Caco-2 (cell line): ENCODE measurements around the gene LCN1. TPM values are rescaled to one million over a fixed set of nuclear protein-coding genes. Genes with fewer than 3 reads are reported as not detected.

Source experiments
- BruUV-seq: library from RNA; stranded (reverse); fragments of 400-500 nt; replicated peaks from 2 replicates; lab custom pipeline; 2021; lab: Mats Ljungman, UMichigan
- CTCF ChIA-PET: fragments of 300-600 bp; sonication (Branson Sonifier 250); formaldehyde crosslinking; loops from one replicate; lab custom pipeline; 2022; ENCODE audit warnings: antibody characterized with exemption; lab: Charles Lee
- POLR2A ChIA-PET: fragments of 300-600 bp; sonication (Branson Sonifier 250); formaldehyde crosslinking; loops from one replicate; lab custom pipeline; 2022; ENCODE audit warnings: antibody characterized with exemption; lab: Charles Lee
- DNase-seq, 2 experiments: peaks; one replicate each; pipeline versions ENCODE4 v3.0.0 to v3.0.0-alpha.2; 2020 to 2022
- H3K27me3 ChIP-seq: replicated peaks from 2 replicates; pipeline ENCODE4 v1.6.0; 2011; ENCODE audit warnings: low read length; ENCODE audit not compliant: control insufficient read depth, insufficient read depth
- H3K36me3 ChIP-seq: 2 replicates; pipeline ENCODE4 v1.5.1; 2011; ENCODE audit warnings: low read length; ENCODE audit not compliant: control insufficient read depth, insufficient read depth
- H3K4me1 ChIP-seq: fragments of 250-450 bp; sonication (Bioruptor Pico); 2 replicates; pipeline ENCODE4 v1.5.1; 2020; ENCODE audit warnings: mild to moderate bottlenecking
- H3K4me3 ChIP-seq: 2 replicates; pipeline ENCODE4 v1.5.1; 2011; ENCODE audit warnings: low read depth, mild to moderate bottlenecking, control low read depth, low read length
- H3K9me3 ChIP-seq: fragments of 250-450 bp; sonication (Bioruptor Pico); 2 replicates; pipeline ENCODE4 v1.5.1; 2020; ENCODE audit warnings: mild to moderate bottlenecking, moderate library complexity
- H3K27ac Mint-ChIP-seq: one replicate; pipeline ENCODE4 v1.8.0; 2022; ENCODE audit warnings: mixed read lengths; ENCODE audit not compliant: unreplicated experiment
- H3K27me3 Mint-ChIP-seq: one replicate; pipeline ENCODE4 v1.8.0; 2022; ENCODE audit warnings: mixed read lengths; ENCODE audit not compliant: insufficient read depth, unreplicated experiment
- H3K36me3 Mint-ChIP-seq: one replicate; pipeline ENCODE4 v1.8.0; 2022; ENCODE audit warnings: mild to moderate bottlenecking, mixed read lengths; ENCODE audit not compliant: insufficient read depth, unreplicated experiment
- H3K4me1 Mint-ChIP-seq: one replicate; pipeline ENCODE4 v1.8.0; 2022; ENCODE audit warnings: low read depth, mixed read lengths; ENCODE audit not compliant: unreplicated experiment
- H3K4me3 Mint-ChIP-seq: one replicate; pipeline ENCODE4 v1.8.0; 2022; ENCODE audit warnings: mild to moderate bottlenecking, moderate library complexity, mixed read lengths; ENCODE audit not compliant: unreplicated experiment
- H3K9me3 Mint-ChIP-seq: one replicate; pipeline ENCODE4 v1.8.0; 2022; ENCODE audit warnings: mixed read lengths; ENCODE audit not compliant: unreplicated experiment
- intact Hi-C: fragments of 100-400 bp; cut with micrococcal nuclease; formaldehyde crosslinking; loops from one replicate; pipeline ENCODE4 v1.10.0; 2022; ENCODE audit not compliant: unreplicated experiment
- total RNA-seq: library from RNA; stranded (reverse); gene quantifications from 2 replicates; pipeline ENCODE4 v1.2.3, GENCODE V29; 2022
- TF ChIP-seq, protein P1 (sequence below), 2 experiments: fragments of 200-600 bp in 1 of 2; IDR thresholded peaks; 1 replicate in 1 of 2; 2 replicates in 1 of 2; pipeline versions ENCODE4 v1.5.1 to v1.8.0; 2011 to 2022; ENCODE audit warnings: antibody characterized with exemption in 1 of 2, control low read depth in 1 of 2, inconsistent platforms in 1 of 2, low read depth in 1 of 2, low read length in 1 of 2, mild to moderate bottlenecking in 1 of 2, moderate library complexity in 1 of 2; ENCODE audit not compliant: insufficient read depth in 1 of 2, severe bottlenecking in 1 of 2, unreplicated experiment in 1 of 2

Gene LCN1
- total RNA-seq, 1 experiment from 2014 or later: not detected

DNA sequence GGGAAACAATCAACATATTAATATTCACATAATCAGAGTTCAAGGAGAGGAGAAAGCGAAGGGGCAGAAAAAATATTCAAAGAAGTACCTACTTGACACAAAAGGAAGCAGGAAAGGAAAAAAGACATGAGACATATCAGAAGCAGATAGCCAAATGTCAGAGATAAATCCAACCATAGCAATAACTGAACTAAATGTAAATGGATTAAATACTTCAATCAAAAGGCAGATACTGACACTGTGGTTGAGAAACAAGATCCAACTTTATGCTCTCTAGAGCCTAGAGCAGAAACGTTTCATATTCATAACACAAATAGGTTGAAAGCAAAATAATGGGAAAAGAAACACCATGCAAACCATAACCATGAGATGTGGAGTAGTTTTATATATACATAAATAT is 11.8 kb upstream of the LCN1 start:
- H3K27me3 Mint-ChIP-seq: peaks cover 6% of the 10 kb centered on the region
- DNase-seq: no peak
- H3K27ac Mint-ChIP-seq: no peak overlapping the region
- H3K4me3 Mint-ChIP-seq: no peak overlapping the region
- ChIA-PET CTCF (no interaction called here), POLR2A (no interaction called here)
- H3K4me3 ChIP-seq: no peak overlapping the region
- intact Hi-C loops: no loop called here
- H3K27me3 ChIP-seq: no peaks in the 10 kb centered on the region
- H3K4me1 Mint-ChIP-seq: no peaks in the 10 kb centered on the region
- peaks cover 3% of the 10 kb centered on the region; the same call in 1 of the 2 replicates for H3K36me3 ChIP-seq
- H3K9me3 Mint-ChIP-seq: no peaks in the 10 kb centered on the region
- H3K9me3 ChIP-seq: peaks cover 6% of the 10 kb centered on the region; the same call in 1 of the 2 replicates
- H3K36me3 Mint-ChIP-seq: peaks cover 11% of the 10 kb centered on the region
- H3K4me1 ChIP-seq: no peaks in the 10 kb centered on the region
- TF ChIP-seq, protein P1, sequence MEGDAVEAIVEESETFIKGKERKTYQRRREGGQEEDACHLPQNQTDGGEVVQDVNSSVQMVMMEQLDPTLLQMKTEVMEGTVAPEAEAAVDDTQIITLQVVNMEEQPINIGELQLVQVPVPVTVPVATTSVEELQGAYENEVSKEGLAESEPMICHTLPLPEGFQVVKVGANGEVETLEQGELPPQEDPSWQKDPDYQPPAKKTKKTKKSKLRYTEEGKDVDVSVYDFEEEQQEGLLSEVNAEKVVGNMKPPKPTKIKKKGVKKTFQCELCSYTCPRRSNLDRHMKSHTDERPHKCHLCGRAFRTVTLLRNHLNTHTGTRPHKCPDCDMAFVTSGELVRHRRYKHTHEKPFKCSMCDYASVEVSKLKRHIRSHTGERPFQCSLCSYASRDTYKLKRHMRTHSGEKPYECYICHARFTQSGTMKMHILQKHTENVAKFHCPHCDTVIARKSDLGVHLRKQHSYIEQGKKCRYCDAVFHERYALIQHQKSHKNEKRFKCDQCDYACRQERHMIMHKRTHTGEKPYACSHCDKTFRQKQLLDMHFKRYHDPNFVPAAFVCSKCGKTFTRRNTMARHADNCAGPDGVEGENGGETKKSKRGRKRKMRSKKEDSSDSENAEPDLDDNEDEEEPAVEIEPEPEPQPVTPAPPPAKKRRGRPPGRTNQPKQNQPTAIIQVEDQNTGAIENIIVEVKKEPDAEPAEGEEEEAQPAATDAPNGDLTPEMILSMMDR (IDR thresholded peaks at IDR 0.05; ENCODE audit: insufficient read depth in 1 of 2, low read depth in 1 of 2, low read length in 1 of 2, severe bottlenecking in 1 of 2, unreplicated experiment in 1 of 2): no peak
- BruUV-seq: no TSS peak

DNA sequence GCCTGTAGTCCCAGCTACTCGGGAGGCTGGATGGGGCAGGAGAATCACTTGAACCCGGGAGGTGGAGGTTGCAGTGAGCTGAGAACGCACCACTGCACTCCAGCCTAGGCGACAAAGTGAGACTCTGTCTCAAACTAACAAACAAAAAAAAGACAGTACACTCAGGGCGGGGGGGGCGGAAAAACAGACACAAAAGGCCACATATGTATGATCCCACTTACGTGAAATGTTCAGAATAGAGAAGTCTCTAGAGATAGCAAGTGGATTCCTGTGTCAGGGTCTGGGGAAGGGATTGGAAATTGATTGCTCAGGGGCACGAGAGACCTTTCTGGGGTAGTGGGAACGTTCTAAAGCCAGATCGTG is 9.0 kb upstream of the LCN1 start:
- intact Hi-C loops: no loop called here
- no peak overlapping the region for H3K4me3 Mint-ChIP-seq
- TF ChIP-seq, protein P1 (IDR thresholded peaks at IDR 0.05; ENCODE audit: insufficient read depth in 1 of 2, low read depth in 1 of 2, low read length in 1 of 2, severe bottlenecking in 1 of 2, unreplicated experiment in 1 of 2): no peak
- H3K27me3 Mint-ChIP-seq: peaks cover 6% of the 10 kb centered on the region
- no peak overlapping the region for H3K27ac Mint-ChIP-seq
- Histone ChIP-seq H3K27me3 (no peaks in the 10 kb centered on the region), H3K4me3 (no peak overlapping the region), H3K4me1 (no peaks in the 10 kb centered on the region), H3K36me3 (no peaks in the 10 kb centered on the region), H3K9me3 (peaks cover 6% of the 10 kb centered on the region; the same call in 1 of the 2 replicates)
- BruUV-seq: no TSS peak
- DNase-seq: peak in 1 of 2 experiments; percentile 7
- H3K36me3 Mint-ChIP-seq: no peaks in the 10 kb centered on the region
- ChIA-PET POLR2A (no interaction called here), CTCF (interaction anchor here (0.7 kb wide), 1 partner anchor 237 kb away, joined by 5 read pairs; no protein-coding TSS in a partner anchor)
- H3K9me3 Mint-ChIP-seq: no peaks in the 10 kb centered on the region
- no peaks in the 10 kb centered on the region for H3K4me1 Mint-ChIP-seq

DNA sequence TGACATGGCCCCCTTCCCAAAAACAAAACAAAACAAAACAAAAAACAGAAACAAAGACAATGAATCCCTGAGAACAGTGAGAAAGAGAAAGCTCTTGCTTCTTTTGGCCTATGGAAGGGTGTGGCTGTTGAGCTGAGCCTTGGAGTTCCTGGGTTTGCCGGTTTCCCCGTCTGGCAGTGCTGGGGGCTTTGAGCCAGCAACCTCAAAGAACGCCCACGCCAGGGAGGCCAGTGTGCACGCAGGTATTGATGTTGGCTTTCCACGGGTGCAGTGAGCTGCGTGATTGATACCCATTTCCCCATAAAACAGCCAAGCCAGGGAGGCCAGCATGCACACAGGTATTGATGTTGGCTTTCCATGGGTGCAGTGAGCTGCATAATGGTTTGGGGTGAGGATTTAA is 8.3 kb upstream of the LCN1 start:
- TF ChIP-seq, protein P1 (IDR thresholded peaks at IDR 0.05; ENCODE audit: insufficient read depth in 1 of 2, low read depth in 1 of 2, low read length in 1 of 2, severe bottlenecking in 1 of 2, unreplicated experiment in 1 of 2): no peak
- CTCF ChIA-PET: interaction anchor here (0.5 kb wide), 1 partner anchor 13 kb away, joined by 3 read pairs; a partner anchor contains a TSS
- Mint-ChIP-seq H3K4me3 (no peak overlapping the region), H3K36me3 (no peaks in the 10 kb centered on the region), H3K27me3 (peaks cover 9% of the 10 kb centered on the region), H3K27ac (no peak overlapping the region), H3K4me1 (no peaks in the 10 kb centered on the region), H3K9me3 (no peaks in the 10 kb centered on the region)
- Histone ChIP-seq H3K27me3 (no peaks in the 10 kb centered on the region), H3K36me3 (no peaks in the 10 kb centered on the region), H3K4me3 (no peak overlapping the region), H3K4me1 (no peaks in the 10 kb centered on the region), H3K9me3 (peaks cover 6% of the 10 kb centered on the region; the same call in 1 of the 2 replicates)
- no peak for DNase-seq
- POLR2A ChIA-PET: no interaction called here
- intact Hi-C loops: no loop called here
- BruUV-seq: no TSS peak
